ENCODE data around the gene ZNF827. TPM values are rescaled to one million over a fixed set of nuclear protein-coding genes. Genes with fewer than 3 reads are reported as not detected.

The ZNF827 gene
- total and polyA plus RNA-seq, 9 of the 15 experiments (the other 6 are each of a cell fraction or from before 2014, with no cell fraction given), result 0.07 to 0.40 TPM; not detected in 7

GRCh38 chr4:145757188-145757587 lies 181.4 kb downstream of the ZNF827 start:
- FAIRE-seq, result no peak
- in situ Hi-C loops (cut with MboI) (no loop called here), intact Hi-C loops (cut with micrococcal nuclease) (no loop called here)
- no peaks in the 10 kb centered on the region for H3K79me2 ChIP-seq (ENCODE audit: control insufficient read depth, insufficient read depth, low read length)
- 0% methylated on average over 1 of the region's 1 CpG for WGBS (ENCODE audit: insufficient coverage, low coverage, missing lambda C conversion rate)
- CTCF ChIA-PET (ENCODE audit: low intra/inter-chr PET ratio), result no interaction called here
- TF ChIP-seq RBM17 (IDR thresholded peaks at IDR 0.05; ENCODE audit: borderline replicate concordance, low read depth, low read length), result no peak
- no peak for TF ChIP-seq ARID1B (IDR thresholded peaks at IDR 0.05)
- no peak for TF ChIP-seq NFIX (CRISPR knock-in tag; IDR thresholded peaks at IDR 0.05; ENCODE audit: low read depth)
- no peak for TF ChIP-seq CHD4 (IDR thresholded peaks at IDR 0.05; ENCODE audit: insufficient read depth, insufficient replicate concordance, low read depth, low read length, poor library complexity, severe bottlenecking)
- TF ChIP-seq, protein P1, sequence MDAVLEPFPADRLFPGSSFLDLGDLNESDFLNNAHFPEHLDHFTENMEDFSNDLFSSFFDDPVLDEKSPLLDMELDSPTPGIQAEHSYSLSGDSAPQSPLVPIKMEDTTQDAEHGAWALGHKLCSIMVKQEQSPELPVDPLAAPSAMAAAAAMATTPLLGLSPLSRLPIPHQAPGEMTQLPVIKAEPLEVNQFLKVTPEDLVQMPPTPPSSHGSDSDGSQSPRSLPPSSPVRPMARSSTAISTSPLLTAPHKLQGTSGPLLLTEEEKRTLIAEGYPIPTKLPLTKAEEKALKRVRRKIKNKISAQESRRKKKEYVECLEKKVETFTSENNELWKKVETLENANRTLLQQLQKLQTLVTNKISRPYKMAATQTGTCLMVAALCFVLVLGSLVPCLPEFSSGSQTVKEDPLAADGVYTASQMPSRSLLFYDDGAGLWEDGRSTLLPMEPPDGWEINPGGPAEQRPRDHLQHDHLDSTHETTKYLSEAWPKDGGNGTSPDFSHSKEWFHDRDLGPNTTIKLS (IDR thresholded peaks at IDR 0.05; ENCODE audit: borderline replicate concordance, low read depth), result no peak
- TF ChIP-seq NUFIP1 (IDR thresholded peaks at IDR 0.05; ENCODE audit: partially characterized antibody), result no peak
- TF ChIP-seq RHOXF2B (CRISPR knock-in tag; conservative IDR thresholded peaks at IDR 0.05), result no peak
- TF ChIP-seq, protein P2, sequence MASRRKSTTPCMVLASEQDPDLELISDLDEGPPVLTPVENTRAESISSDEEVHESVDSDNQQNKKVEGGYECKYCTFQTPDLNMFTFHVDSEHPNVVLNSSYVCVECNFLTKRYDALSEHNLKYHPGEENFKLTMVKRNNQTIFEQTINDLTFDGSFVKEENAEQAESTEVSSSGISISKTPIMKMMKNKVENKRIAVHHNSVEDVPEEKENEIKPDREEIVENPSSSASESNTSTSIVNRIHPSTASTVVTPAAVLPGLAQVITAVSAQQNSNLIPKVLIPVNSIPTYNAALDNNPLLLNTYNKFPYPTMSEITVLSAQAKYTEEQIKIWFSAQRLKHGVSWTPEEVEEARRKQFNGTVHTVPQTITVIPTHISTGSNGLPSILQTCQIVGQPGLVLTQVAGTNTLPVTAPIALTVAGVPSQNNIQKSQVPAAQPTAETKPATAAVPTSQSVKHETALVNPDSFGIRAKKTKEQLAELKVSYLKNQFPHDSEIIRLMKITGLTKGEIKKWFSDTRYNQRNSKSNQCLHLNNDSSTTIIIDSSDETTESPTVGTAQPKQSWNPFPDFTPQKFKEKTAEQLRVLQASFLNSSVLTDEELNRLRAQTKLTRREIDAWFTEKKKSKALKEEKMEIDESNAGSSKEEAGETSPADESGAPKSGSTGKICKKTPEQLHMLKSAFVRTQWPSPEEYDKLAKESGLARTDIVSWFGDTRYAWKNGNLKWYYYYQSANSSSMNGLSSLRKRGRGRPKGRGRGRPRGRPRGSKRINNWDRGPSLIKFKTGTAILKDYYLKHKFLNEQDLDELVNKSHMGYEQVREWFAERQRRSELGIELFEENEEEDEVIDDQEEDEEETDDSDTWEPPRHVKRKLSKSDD (conservative IDR thresholded peaks at IDR 0.05; ENCODE audit: low read length), result no peak
- POLR2A ChIA-PET, result no interaction called here
- H3K4me3 ChIP-seq, result no peak overlapping the region
- no peaks in the 10 kb centered on the region for H3K4me1 ChIP-seq (replicated peaks in 1 of 2; ENCODE audit: control insufficient read depth in 2 of 2, insufficient read depth in 2 of 2, low read length in 2 of 2)
- no peaks in the 10 kb centered on the region for H3K36me3 ChIP-seq (ENCODE audit: control insufficient read depth, insufficient read depth, low read length)
- no peaks in the 10 kb centered on the region for H4K20me1 ChIP-seq (replicated peaks; ENCODE audit: control insufficient read depth, insufficient read depth, low read length)
- no peak overlapping the region for H3K27ac ChIP-seq (ENCODE audit: extremely low read depth, low read depth, low read length)
- H3K9me1 ChIP-seq (ENCODE audit: control insufficient read depth, insufficient read depth, low read length), result no peaks in the 10 kb centered on the region
- ATAC-seq, result no peak
- H3K27me3 ChIP-seq (ENCODE audit: control insufficient read depth in 2 of 2, insufficient read depth in 2 of 2, low read length in 2 of 2), result peaks cover 3 to 36% of the 10 kb centered on the region in 2 experiments; a peak in 3 of 5 replicates
- no peak overlapping the region for H2AFZ ChIP-seq (ENCODE audit: low read depth, low read length)
- no TSS peak for BruUV-seq (replicated peaks)
- H3K9me3 ChIP-seq (replicated peaks; ENCODE audit: control insufficient read depth, insufficient read depth, low read depth, low read length), result no peaks in the 10 kb centered on the region
- no peak overlapping the region for H3K9ac ChIP-seq (ENCODE audit: insufficient read depth in 1 of 2, low read depth in 2 of 2, low read length in 2 of 2)
- no peak overlapping the region for H3K4me2 ChIP-seq (ENCODE audit: insufficient read depth, low read length)
- DNase-seq (ENCODE audit: extremely low read depth in 1 of 4, low spot score in 3 of 4), result no peak

Data from K562 (cell line).